NCI-H2107 treated with DMSO at 0.1 percent for 48 hours (cell line): ENCODE data around the gene CTRB1.

Experiments
- DNase-seq: peaks from one replicate; lab custom pipeline; 2025; ENCODE audit not compliant: unreplicated experiment; lab: John Stamatoyannopoulos, UW

The CTRB1 gene

DNA sequence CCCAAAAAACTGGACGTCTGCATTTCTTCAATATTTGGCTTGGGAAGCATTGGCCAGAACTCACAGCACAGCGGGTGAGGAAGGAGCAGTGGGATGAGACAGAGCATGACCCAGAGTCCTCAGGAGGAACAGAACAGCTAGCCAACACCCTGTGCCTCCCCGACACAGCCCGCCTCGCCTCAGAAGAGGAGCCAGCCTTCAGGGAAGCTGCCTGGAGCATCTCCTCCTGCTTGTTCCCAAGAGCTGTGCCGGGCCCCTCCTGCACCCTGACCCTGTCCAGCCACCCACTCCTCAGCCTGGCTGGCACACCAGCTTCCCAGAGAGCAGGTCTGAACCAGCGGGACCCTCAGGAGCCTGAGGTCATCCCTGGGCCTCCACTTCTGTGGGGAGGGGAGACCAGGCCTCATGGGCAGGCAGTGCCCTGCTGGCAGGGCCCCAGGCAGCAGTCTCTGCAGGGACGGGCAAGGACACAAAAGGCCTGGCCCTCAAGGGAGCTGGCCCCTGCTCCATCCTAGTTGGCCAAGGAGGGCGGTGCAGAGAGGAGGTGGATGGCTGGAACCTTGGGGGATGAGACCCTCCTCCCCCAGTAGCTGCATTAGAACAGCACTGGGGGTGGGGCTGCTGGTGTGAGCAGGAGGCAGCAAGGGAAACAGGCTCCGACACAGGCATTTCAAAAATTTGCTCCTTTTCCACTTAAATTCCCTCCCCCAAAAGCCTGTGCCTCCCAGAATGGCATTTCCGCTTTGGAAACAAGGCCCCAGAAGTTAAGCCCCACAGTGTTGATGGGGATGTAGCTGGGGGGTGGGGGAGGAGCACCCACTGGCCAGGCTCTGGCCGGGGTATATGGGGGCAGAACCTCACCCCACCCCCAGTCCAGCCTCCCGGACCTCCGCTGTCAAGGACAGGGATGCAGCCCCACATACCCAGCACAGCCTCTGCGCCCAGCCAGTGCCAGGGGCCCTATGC, 34.4 kb downstream of the CTRB1 start:
- no peak for DNase-seq

DNA sequence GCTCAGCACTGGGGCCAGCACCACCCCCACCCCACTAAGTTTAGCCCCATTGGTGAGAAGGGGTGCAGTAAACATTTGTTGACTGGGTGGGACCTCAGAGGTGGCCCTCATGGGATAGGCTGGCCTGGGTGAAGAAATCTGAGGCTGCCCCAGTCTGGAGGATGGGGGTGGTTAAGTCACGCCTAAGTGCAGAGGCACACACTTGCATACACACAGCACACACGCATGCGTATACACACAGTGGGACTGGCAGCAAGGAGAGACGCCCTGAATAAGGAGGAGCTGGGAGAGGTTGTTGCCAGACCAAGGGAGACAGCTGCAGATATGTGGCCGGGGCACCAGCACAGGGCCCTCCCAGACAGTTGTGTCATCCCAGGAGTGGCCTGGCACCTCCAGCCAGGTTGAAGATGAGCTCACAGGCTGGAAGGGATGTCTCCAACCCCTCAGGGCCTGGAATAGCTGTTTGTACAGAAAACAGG, 35.6 kb downstream of the CTRB1 start:
- DNase-seq: no peak

DNA sequence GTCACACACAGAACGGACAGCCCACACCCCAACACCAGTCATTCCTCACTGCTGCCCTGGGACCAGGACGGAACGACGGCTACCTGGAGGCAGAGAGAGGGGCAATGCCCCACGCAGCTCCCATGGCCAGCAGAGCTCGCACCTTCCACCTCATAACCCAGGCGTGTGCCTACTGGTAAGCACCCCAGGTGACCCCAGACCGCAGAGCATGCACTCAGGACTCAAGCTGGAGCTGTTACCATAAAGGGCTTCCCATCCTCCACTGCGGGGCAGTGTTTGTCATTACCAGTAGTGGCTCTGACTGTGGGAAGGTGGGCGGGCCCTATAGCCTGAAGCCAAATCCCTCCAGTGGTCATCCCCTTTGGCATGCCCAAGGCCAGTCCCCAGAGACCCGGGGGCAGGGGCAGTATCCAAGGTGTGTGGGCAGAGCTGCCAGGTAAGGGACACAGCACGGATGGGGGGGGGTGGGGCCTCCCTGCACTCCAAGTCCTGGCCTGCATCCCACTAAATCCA, 37.3 kb downstream of the CTRB1 start:
- DNase-seq: no peak

DNA sequence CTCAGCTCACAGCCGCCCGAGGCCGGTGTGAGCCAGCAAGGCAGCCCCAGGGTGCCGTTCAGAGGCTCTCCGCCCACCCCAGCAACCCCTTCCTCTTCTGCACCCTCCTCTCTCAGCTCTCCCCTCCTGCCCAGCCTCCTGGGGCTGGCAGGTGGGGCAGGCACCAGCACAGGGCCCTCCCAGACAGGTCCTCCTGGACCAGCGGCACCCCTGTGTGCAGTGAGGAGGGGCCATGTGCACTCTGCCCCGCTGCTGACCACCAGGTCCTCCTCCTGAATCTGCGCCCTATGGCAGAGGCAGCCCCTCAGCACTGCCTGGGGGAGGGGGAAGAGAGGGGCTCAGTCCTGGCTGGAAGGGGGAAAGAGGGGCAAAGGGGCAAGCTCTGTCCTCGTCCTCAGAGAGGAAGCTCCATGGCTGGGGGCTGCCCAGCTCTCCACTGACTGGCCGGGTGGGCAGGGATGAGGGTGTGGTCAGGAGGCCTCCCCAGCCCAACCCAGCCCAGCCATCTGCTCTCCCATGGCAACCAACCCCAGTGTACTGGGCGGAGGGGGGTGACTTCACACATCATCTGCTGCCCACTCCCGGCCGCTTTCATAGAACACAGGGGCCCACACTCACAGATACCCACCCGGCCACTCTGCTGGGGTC, 38.0 kb downstream of the CTRB1 start:
- DNase-seq: no peak

DNA sequence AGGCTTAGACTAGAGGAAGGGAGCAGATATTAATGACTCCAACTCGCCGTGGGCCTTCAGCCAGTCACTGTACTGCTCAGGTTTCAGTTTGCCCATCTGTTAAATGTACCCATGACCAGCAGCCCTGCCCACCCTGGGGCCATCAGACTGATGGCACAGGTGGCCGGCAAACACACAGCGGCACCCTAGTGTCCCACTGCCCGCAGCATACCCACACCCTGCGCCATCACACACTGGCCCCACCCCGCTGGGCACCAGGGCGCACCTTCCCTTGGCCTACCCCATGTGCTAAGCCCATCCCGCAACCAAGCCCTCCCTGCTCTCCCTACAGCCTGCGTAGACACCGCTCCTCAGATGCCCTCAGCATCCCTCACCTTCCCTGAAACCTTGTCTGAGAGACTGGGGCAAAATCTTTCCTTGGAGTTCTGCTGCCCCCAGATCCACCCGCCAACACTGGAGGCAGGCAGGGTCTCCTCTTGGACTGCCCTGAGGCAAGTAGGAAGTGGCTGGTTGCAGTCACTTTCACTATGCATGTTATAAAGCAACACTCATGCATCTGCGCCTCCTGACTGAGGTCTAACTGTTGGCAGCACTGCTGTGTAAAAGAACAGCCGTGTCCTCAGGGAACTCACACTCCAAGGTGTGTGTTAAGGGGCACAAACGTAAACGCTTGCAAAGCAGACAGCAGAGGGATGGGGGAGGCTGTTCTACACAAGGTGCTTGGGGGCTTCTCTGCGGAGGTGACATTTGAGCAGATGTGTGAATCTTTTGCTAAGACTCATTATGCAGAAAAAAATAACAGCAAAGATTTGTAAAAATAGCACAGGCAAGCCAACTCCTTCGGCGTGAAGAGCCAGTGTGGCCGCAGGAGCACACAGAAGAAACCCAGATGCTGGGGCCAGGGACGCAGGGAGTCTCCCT, 39.4 kb downstream of the CTRB1 start:
- DNase-seq: no peak

DNA sequence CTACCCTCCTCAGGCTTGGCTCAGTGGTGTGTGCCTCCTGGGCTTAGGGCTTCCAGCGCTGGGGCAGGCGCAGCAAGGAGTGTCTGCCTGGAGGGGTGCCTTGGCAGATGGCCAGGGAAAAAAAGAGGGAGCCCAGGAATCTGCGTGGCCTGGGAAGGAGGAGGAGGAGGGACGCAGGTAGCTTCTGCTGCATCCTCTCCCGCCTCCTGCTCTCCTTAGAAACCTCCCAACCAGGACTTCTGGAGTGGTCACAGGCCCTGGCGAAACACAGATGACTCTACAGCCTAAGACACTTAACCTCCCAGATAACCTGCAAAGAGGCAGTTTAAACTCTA, 40.0 kb downstream of the CTRB1 start:
- DNase-seq: no peak

DNA sequence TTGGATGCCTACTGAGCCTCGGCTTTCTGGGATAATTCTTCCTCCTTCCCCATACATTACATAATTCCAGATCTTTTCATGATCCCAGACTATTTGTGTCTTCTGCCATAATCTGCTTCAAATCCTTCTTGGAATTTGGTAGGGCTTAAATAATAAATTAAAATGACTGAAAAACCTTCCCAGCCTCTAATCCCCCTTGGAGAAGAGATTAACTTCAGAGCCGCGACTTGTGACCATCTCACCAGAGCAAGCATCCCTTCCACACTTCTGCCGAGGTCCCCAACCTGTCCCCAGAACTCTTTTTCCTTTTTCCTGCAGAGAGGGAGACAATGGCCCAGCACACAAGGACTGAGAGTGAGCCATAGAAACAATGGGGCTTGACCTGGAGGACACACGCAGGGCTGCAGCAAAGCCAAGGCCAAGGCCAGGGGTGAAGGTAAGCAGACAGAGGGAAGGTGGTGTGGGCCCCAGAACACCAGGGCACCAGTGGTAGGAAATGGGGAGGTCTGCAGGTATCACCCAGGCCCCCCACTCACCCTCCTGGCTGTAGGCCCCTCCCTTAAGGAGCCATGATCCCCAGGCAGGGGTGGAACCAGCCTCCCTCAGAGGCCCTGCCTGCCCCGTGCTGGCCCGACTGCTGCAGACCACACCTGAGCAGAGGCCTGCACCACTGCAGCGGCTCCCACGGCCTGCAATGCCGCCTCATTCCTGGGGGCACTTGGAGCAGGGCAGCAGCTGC, 42.2 kb downstream of the CTRB1 start:
- no peak for DNase-seq

DNA sequence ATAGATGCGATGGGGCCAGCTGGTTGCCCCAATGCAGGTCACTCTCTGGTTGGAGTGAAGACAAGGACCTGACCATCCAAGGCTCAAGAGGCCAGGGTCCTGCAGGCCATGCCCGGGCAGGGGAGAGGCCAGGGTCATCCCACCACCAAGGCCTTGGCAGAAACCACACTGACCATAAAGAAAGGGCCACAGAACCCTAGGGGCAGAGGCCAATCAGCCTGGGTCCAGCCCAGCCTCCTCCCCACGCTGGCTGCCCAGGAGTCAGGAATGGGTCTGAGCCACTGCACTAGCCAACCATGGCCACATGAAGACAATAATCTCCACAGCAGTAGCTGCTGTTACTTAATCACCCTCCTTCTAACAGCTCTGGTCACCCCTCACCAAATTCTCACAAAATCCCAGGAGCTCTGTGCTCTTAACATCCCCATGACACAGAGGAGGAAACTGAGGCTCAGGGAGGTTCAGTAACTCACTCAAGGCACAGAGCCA, 42.8 kb downstream of the CTRB1 start:
- DNase-seq: no peak

DNA sequence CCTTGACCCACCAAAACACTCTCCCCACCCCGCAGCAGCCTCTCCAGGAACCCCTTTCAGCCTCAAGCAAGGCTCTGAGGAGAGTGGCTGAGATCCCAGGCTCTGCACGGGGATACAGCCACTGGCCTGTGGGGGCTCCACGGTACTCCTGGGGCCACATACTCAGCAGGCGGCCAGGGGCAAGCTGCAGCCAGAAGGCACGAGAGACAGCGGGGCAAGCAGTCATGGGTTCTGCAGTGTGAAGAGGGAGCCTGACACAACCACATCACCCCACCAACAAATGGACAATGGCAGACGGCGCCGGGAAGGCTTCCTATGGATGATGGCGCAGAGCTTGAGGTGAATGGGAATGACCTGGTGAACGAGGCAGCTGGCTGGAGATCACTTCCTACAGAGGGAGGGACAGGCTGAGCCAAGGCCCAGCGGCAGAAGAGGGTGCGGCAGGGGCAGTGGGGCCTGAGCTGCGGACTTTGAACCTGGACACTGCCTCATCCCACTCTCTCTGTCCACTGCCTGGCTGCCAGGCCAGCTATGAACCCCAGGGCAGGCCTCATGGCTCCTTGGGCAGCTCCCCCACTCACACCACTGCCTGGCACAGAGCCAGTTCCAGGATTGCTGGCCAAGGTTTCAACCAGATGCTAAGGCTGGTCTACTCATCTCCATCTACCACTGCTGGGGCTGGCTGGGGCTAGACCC, 43.5 kb downstream of the CTRB1 start:
- DNase-seq: no peak

DNA sequence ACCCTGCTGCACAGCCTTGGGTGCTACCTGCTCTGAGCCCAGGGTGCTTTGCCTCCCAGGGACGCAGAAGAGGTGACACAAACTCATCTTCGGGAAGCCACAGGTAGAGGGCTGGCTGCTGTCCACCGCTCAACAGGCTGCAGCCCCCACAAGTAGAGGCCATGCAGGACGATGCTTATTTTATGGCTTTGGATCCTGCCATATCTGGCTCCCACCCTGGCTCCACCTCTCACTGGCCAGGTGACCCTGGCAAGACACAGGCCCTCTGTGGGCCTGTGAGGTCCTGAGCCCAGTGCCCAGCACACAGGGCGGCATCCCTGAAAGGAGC, 44.0 kb downstream of the CTRB1 start:
- no peak for DNase-seq

DNA sequence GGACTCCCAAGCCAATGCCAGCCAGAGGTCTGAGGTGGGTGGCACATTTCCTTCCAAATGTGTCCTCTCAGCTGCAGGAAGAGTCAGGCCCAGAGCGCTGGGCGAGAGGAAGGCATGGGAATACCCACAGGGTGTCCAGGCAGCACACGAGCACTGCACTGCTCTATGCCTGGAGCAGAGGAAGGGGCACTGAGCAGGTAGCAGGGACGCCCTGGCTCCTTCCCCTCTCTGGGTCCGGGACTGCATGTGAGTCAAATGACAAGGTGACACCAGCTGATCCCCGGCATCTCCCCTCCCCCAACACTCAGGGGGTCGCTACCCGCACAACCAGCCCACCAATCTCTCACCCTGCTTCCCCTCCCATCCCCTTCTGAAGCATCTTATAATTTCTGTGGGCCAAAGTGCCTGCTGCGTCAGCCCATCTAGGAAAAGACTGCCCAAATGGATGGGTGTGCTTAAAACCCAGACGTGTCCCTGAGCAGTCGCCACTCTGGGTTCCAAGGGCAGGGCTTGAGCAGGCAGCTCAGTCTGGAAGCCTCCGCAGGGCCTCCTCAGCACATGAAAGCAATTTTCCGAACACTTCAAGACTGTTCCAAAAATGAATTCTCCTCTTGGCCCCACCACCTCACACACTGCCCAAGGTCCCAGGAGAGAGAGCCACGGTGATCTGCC, 44.6 kb downstream of the CTRB1 start:
- DNase-seq: no peak

DNA sequence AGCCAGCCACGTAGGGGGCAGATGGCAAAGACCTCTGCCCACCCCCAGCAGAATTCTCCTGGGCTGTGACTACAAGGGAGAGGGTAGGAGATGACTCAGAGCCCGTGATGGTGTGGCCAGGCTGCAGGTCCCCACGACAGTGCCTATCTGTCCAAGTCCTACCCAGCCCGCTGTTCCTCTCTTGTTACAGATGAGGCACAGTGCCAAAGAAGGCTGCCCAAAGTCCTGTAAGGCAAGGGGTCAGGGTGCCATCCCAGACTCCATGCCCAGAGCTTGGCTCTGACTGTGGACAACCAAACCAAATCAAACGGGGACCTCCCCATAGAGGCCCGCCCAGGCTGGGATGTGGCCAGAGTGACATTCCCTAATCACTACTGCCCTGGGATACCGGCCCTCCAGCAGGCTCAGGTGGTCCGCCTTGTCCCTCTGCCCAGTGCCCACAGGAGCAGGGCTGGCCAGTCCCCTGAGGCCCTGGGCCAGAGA, 45.2 kb downstream of the CTRB1 start:
- no peak for DNase-seq

DNA sequence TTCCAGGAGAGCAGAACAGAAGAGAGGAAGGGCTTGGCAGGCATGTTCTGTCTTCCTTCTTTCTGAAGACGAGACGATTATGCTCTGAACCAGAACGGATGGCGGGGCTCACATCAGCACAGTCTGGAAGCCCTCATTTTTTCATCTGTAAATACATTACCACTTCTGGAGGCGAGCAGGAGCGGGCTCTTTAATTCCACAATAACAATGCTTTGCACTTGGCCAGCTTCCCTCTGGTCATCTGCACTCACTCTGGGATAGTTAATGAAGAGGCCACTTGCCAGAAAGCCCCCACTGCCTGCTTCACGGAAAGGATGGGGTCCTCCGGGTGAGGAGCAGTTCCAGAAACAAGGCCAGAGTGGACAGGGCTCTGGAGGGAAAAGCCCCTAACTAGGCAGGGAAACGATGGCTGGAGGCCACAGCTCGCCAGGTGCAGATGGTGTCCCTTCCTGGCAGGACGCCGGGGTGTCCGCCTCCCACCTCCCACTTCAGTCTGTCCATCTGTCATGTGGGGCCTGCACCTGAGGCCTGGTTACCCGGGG, 45.7 kb downstream of the CTRB1 start:
- no peak for DNase-seq

DNA sequence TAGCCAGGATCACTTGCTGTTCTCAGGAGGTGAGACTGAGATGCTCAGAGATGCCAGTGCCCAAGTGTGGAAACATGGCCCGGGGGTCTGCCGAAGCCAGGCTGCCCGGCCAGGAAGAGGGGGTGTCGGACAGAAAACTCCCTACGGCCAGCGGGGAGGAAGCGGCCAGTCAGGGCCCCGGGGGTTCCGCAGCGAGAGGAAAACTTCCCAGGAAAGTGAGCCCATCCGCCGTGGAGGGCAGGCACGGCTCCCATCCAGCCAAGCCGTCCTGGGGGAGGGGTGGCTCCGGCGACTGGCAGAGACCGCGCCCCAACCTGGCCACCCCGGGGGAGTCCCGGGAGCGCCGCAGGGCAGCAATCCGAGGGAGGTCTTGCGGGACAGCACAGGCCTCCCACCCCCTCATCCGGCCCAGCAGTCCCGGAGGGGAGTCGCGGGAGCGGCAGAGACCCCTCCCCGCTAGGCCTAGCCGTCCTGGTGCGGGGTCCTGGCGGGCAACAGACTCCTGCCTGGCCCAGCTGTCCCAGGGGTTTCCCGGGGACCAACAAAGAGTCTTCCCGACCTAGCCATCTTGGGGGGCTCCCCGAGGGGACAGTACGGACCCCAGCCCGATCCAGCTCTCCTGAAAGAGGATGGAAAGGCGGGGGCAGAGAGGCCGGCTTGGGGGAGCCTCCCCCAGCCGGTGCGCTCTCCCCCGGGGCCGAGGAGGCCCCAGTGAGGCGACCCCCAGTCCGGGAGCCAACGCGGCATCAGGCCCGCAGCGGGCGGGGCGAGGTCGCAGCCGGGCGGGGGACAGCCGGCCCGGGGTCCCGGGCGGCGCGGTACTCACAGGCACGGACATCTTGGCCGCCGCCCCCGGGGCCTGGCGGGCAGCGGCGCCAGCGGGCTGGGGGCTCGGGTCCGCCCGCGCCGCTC, 46.5 kb downstream of the CTRB1 start:
- no peak for DNase-seq

DNA sequence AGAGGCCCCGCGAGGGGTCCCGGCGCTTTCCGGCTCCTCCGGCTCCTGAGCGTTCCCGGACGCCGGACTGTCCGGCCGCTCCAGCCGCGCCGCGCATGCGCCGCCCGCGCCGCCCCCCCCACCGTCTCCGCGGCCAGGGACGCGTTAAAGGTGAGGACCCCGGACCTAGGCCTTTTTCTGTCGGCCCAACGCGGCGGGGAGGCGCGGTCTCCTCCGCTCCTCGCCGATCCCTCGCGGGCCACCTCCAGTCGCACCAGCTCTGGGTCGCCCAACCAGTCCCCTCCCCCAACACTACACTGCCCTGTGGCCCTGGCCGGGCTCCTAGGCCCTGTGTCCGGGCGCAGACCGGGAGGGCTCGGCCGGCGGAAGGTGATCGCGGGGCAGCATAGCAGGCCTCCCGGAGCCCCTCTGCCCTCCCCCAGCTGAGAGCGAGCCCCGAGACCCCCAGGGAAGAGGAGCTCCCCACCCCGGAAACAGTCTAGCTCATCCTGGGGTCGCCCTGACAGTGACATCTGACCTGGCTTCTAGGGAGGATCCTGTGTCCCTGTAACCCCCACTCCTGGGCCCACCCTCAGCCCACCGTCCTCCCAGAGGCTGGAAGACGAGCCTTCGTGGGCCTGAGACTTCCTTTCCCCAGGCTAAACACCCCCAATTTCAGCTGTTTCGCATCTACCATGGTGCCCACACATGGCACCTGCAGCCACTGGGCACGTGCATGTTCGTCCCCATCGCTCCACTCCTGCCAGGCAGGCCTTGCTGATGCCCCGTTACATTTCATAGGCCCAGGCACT, 47.3 kb downstream of the CTRB1 start:
- no peak for DNase-seq

DNA sequence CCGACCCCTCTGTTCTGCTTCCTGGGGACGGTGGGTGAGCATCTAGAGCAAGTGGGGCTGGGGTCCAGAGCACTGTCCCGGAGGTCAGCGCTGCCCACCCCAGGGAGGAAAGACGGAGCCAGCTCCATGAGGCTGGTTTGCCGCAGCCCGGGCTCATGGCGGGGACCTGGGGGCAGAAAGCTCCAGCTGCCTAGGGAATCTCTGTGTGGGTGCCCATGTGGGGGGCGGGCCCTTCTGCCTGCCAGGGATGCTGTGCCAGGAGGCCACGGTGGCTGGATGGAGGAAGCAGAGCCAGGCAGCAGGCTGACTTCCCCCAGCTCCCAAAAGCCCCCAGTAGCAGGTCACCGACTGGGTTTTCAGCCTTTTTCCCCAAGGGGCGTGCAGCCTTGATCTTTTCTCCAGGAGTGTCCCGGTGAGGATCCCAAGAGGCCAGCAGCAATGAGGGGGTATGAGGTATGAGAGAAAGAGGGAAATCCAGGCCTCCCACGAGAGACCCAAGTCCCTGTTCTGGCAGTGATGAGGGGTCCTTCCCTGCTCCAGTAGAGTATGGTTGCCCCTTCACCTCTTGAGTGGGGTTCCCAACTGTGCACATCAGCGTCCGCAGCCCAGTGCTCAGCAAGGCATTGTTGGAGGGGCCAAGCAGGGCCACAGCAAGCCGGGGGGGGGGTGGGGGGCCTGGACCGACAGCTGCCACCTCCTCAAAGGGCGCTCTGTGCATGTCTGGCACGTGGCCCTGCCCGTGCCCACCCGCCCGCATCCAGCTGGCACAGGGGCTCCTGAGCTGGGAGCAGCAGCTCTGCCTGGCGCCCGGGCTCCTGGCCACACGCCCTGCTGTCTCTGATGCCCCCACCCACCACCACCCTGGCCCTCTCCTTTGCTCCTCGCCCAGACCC, 48.2 kb downstream of the CTRB1 start:
- no peak for DNase-seq
